Anterior cingulate cortex (tissue), 58 donors: ENCODE results near the gene MRPL34.
"Not testable (repeated sequence)": the region's sequence is repeated elsewhere in the genome, so short reads cannot be mapped to it uniquely, and the experiment has no call there.

Experiments used
- DNase-seq, 58 donors: peaks; one replicate each; lab custom pipeline; 2025; lab: John Stamatoyannopoulos, UW

MRPL34 gene

DNA sequence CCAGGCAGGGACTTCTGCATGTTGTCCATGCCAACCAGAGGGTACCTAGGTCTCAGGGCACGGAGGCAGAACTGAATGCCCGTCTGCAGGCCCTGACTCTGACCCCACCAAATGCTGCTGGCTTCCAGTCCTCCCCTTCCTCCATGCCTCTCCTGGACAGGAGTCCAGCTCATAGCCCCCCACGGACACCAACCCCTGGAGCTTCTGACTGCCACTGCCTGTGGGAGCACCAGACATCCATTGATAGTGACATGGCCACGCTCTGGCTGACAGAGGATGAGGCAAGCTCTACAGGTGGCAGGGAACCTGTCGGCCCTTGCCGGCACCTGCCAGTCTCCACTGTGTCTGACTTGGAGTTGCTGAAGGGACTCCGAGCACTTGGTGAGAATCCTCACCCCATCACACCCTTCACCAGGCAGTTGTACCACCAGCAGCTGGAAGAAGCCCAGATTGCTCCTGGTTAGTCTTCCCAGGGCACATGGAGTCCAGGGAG, 22.1 kb upstream of the MRPL34 start:
- no peak for DNase-seq

DNA sequence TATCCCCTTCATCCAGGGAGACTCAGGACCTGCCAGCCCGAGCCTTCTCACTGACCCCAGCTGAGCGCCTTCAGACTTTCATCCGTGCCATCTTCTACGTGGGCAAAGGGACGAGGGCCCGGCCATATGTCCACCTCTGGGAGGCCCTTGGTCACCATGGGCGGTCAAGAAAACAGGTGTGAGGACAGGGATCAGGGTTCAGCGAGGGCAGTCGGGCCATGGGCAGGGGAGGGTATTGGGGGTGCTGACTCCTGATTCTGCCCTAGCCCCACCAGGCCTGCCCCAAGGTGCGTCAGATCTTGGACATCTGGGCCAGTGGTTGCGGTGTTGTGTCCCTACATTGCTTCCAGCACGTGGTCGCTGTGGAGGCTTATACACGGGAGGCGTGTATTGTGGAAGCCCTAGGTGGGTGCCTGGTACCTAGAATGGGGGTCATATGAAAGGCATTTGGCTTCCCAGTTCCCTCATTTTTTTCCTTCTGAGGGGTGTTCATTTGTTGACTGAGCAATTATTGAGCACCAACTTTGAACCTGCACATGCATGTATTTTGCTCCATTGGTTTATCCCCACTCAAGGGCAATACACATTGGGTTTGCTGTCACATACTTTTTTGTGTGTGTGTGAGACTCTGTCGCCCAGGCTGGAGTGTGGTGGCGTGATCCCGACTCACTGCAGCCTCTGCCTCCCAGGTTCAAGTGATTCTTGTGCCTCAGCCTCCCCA, 20.1 kb upstream of the MRPL34 start:
- DNase-seq: no peak

DNA sequence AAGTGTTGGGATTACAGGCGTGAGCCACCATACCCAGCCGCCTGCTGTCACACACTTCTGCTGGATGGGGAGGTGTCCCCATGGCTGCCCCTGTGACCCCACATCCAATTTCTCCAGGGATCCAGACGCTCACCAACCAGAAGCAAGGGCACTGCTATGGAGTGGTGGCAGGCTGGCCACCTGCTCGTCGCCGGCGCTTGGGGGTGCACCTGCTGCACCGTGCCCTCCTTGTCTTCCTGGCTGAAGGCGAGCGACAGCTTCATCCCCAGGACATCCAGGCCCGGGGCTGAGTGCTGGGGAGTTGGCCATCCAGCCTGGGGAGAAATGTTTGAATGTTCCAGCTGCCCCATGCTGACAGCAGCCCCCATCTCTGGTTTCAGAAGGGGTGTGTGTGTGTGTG, 19.4 kb upstream of the MRPL34 start:
- DNase-seq: no peak

DNA sequence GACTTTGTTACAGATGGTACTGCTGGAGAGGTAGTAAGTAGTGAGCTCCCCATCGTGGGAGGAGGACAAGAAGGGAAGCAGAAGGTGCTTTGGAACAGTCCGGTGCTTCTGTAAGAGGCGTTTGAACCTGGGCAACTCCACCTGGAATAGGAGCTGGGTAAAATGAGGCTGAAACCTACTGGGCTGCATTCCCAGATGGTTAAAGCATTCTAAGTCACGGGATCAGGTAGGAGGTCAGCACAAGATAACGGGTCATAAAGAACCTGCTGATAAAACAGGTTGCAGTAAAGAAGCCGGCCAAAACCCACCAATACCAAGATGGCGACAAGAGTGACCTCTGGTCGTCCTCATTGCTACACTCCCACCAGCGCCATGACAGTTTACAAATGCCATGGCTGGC, 18.9 kb upstream of the MRPL34 start:
- no peak for DNase-seq

DNA sequence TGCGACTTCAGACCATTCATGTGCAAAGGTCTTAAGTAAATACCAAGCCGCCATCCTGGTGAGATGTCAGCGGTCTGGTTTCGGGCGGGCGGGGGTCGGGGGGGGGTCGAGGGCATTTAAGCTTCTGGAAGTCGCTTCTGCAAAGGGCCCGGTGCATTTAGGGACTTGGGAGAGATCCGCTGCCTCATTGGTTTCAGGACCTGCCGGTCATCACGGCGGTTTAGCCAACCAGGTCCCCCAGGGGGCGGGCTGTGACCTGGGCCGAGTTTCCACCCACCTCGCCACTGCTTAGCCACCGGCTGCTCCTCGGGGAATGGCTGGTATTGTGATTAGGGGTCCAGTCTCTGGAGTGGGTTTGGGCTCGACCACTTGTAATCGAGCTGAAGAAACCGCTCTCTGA, 16.2 kb upstream of the MRPL34 start:
- DNase-seq: peak in 23 of 58 donors; percentile 0 to 47 (median 13)

DNA sequence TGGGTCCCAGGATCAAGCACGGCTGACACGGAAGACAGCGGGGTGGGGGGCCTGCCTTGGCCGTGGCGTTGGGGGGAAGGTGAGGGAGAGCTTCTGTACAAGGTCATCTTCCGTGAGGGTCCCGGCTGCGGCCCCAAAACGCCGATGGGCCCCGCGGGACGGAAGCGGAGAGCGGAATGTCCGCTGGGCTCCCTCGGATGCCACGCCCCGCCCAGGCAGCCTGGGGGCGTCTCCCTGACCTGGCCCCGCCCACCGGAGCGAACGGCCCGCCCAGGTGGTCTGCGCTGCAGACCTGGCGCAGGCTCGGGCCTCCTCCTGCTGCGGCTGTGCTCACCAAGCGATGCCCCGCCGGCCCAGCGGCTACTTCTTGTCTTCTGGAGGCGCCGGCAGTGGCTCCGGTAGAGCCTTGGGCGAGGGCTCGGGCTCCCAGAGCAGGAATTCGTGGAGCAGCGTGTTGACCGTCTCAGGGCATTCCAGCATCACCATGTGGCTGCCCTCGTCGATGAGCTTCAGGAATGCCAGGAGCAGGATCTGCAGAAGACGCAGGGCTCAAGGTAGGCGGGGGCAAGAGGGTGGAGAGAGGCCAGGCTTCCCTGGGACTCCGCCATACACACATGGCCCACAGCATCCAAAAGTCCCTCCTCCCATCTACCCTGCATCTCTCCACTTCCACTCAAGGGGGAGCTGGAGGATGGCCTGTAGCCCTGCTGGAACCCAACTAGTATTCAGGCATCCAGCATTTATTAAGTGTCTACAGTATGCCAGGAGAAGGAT, 13.2 kb upstream of the MRPL34 start:
- peak in 35 of 58 donors; percentile 6 to 72 (median 32) for DNase-seq

DNA sequence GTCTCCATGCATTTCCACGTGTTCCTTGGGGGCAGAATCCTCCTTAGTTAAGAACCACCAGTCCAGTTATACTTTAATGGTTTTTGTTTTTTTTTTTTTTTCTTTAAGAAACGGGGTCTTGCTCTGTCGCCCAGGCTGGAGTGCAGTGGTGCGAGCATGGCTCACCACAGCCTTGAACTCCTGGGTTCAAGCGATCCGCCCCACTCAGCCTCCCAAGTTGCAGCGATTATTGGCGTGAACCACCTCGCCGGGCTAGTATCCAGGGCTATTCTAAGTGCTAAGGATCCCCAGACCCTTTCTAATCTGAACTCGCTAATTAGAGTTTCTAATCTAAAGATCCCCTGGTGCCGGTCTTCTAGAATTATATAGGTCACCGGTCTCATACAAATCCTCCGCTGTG, 12.1 kb upstream of the MRPL34 start:
- no peak for DNase-seq

DNA sequence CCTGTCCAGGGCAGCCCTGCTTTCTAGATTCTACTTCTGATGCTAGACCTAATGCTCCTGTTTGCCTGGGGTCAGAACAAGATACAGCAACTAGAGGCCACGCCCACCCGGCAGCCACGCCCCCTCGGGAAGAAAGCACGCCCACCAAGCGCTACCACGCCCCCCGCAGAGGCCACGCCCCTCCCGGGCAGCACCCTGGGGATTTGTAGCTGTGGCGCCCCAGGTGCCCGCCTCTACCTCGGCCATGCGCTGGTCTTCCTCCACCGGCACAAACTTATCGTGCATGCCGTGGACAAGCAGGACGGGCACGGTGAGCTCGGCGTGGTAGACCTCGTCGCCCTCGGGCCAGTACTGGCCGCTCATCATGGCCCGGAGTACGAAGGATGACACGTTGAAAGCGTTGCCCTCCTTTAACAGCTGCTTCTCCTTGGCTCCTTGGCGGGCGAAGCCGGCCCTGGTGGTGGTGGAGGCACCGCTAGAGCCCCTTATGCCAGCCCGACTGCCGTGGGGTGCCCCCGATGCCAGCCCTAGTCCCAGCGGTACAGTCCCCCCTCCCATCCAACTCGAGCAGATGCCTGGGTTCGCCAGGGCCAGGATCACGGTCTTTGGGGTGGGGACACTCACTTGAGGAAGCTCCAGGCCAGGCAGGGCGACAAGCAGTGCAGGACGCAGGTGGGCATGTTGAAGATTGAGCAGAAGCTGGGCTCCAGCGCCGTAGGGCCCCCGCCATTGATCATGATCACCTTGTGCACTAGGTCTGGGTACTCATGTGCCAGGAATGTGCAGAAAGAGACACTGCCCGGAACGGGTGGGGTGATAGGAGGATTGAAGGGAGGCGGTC, 11.4 kb upstream of the MRPL34 start:
- DNase-seq: peak in 1 of 58 donors; percentile 1

DNA sequence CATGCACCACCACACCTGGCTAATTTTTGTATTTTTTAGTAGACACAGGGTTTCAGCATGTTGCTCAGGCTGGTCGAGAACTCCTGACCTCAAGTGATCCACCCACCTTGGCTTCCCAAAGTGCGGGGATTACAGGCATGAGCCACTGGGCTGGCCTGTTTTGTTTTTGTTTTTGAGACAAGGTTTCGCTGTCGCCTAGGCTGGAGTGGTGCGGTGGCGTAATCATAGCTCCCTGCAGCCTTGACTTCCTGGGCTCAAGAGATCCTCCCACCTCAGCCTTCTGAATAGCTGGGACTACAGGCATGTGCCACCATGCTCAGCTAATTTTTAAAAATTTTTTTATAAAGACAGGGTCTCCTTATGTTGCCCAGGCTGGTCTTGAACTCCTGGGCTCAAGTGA, 10.1 kb upstream of the MRPL34 start:
- DNase-seq: not testable (repeated sequence)

DNA sequence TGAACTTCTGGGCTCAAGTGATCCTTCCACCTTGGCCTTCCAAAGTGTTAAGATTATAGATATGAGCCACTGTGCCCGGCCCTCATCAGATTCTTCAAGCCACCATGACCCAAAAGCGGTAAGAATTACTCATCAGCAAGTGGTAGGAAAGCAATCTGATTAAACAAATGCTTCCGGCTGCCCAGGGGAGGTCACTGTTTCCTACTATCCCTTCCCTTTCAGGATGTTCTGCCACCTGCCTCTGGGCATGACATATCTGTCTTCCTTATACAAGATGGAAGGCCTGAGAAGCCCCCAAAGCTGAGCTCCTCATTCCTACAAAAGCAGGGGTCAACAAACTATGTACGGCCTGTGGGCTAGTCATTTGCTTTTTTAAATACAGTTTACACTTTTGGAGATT, 9.4 kb upstream of the MRPL34 start:
- no peak for DNase-seq

DNA sequence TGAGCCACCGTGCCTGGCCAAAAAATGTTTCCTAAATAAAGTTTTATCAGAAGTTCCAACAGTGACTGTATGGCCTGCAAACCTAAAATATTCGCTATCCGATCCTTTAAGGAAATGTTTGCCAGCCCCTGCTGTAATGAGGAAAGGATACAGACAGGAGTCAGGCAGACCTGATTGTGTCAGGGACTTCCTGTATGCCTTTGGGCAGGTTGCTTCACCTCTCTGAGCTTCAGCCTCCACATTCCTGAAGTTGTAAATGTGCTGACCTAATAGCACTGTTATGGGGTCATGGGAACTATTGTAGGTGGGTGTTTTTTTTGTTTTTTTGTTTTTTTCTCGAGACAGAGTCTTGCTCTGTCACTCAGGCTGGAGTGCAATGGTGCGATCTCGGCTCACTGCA, 8.7 kb upstream of the MRPL34 start:
- DNase-seq: no peak

DNA sequence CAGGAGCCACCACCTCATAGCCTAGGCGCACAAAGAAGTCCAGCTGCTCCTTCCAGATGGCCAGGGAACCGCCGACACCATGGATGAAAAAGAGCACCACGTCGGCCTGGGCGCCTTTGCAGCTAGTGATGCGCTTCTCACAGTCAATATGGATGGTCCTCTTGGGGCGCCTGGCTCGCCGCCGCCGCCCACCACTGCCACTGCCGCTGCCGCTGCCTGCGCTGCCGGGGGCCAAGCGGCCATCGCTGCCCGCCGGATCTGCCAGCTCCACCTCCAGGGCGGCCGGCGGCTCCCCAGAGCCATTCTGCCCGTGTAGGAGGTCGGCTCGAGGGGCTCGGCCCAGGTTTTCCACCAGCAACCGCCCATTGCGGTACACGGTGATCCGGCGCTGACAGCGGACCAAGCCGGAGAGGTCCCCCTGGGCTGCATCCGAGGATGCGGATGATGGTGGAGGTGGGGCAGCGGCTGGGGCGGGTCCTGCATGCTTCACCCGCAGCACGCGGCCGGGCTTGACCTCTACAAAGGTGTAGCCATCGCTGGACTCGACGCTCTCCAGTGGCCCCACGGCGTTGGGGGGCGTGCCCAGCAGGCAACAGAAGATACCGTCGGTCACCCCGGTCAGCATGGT, 4.6 kb upstream of the MRPL34 start:
- no peak for DNase-seq

DNA sequence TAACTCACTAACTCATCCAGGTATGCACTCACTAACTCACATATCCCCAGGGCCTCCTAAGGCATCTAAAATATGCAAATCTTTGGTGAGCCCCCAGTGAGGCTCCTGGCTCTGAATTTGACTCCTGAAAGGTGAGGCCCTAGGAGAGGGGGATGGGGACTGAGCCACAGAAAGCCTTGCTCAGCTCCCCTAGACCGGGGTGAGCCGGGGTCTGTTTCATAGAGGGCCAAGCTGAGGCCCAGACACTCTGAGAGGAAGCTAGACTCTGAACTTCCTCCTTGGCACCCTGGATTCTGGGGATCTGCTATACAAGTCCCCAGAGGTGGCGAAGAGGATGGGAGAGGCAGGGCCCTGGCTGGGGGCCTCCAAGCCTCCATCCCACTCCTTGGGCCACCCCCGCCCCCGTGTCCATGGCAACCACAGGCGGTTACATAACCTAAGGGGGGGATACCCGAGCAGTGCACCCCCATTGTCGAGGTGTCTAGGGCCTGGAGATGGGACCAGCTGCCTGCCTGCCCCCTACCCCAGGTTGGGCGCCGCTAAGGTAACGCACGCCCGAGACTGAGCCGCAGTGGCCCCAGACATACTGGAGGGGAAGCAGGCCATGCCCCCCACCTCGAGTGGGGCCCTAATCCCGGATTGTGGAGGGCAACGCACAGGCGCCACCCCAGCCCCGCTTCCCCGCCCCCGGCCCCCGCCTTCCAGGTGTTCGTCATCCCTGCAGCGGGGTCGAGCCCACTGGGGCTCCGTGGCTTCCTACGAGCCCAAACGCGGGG, 3.1 kb upstream of the MRPL34 start:
- DNase-seq: peak in 30 of 58 donors; percentile 6 to 69 (median 30)

DNA sequence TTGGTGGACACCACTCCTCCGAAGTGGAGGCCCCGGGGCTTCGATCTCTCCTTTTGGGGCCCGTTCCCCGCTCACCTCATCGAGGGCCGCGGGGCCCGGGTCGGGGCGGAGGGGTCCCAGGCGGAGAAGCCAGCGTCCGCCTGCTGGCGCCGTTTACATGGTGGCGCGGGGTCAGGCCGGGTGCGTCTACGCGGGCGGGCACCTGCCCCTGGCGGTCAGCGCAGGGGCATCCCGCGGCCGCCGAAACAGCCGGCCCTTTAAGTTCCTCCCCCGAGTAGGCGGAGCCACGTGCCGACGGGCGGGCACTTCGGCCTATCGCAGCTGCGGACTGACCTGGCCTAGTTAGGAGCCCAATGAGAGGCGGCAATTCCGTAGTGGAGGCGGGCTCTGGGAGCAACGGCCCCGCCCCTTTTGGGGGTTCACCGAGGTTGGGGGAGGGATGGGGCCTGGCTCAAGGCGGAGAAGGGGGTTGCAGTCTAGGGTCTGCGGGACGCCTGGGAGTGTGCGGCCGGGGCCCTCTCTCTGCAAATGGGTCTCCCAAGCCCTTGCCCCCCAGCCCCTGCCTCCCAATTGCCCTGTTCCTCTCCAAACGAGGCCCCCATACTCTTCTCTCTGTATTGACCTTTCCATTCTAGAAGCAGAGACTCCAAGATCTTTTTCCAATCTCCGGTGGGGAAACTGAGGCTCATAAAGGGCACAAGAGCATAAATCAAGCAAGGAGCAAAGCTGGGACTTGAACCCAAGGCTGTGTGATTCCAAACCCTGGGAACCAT, 2.3 kb upstream of the MRPL34 start, which contains the start of gene ABHD8:
TSS of gene ABHD8 (minus strand) at position 259 of the 773 bp plus-strand sequence. CDS start 1,809 bp downstream, outside the sequence.
- DNase-seq: peak; percentile 50 to 97 (median 90)

DNA sequence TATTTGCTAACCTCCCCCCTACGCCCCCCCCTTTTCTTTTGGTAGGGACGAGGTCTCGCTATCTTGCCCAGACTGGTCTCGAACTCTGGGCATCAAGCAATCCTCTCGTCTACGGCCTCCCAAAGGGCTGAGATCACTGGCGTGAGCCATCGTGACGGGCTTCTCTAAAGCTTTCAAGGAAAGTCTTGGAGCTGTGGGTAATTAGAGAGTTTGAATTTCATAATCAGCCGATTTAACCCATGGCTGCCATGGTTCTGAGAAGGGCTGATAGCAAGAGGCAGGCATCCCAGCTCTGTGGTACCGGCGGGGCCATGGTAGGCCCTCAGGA, 1.8 kb upstream of the MRPL34 start:
- no peak for DNase-seq

DNA sequence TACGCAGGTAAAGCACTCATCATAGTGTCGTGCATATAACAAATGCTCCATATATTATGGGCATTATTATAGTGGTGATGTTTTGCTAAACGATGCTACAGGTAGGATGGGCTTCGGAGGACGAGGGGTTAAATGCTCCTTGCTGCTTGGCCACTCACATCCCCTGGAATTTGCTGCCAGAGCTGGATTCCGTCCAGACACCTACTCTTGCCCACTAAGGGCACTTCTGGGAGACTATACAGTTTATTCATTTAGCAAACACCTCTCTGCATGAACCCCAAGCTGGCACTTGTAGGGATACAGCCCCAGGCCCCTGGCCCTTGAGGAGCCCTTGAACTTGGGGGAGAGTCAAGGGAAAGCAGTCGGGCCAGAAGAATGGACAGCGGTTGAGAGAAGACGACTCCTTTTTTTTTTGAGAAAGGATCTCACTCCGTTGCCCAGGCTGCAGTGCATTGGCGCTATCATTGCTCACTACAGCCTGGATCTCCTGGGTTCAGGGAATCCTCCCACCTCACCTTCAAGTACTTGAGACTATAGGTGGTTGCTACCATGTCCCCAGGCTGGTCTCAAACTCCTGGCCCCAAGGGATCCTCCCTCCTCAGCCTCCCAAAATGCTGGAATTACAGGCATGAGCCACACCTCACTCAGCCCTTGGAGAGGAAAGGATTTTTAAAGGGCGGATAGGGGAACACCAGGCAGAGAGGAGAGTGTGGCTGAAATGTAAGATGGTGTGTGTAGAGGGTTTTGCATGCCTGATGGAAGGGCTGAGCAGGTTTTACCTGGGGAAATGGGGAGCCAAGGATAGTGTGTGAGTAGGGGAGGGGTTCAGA, 1.1 kb upstream of the MRPL34 start:
- peak in 4 of 58 donors; percentile 13 to 28 (median 24) for DNase-seq

DNA sequence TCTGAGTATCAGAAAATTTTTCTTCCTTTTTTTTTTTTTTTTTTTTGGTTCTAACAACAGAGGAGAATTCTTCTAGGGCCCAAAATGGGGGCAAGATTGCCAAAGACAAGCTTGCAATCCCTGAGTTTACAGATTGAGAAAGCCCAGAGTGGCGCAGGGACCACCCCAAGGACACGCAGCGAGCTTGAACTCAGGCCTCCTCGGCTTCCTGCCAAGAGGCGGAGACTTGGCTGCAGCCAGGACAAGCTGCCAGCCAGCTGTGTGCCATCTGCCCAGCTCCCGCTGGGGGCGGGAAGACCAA, 506 bp upstream of the MRPL34 start:
- peak in 1 of 58 donors; percentile 100 for DNase-seq

DNA sequence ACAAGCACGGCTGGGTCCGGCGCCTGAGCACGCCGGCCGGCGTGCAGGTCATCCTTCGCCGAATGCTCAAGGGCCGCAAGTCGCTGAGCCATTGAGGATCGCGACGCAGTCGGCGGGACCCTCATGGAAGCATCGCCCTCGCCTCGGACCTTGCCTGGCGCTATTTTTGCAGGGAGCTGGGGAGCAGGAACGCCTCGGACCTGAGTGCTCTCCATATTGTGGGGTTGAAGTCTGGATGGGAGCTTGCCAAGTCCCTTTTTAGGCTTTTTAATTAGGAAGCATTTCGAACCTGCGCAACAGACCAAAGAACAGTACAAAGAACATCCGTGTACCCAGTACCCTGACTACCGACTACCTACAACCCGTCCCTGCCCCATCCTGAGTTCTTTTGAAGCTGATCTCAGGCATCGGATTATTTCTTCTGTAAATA, 628 bp downstream of the MRPL34 start:
- peak in 5 of 58 donors; percentile 30 to 67 (median 40) for DNase-seq
